Stimulated activated CD8-positive, alpha-beta memory T cell treated with anti-CD3 and anti-CD28 coated beads, Interleukin-2, amount 100 ng/mL, for 1 hour (primary cell): ENCODE measurements around the gene MTCL3.

ENCODE experiments used
- DNase-seq, 2 donors: peaks; one replicate each; pipeline ENCODE4 v3.0.0-alpha.2; 2020; ENCODE audit warnings: low read depth in 2 of 2

The MTCL3 gene

GRCh38 chr6:127468936-127469335 lies 50.2 kb downstream of the MTCL3 start:
- DNase-seq = no peak

- DNase-seq = no peak
Observed at GRCh38 chr6:127466416-127466815, 52.7 kb downstream of the MTCL3 start.

- peak in 1 of 2 donors; percentile 37 for DNase-seq
Observed at GRCh38 chr6:127464881-127465459, 54.2 kb downstream of the MTCL3 start.

GRCh38 chr6:127464161-127464880 lies 54.8 kb downstream of the MTCL3 start:
- DNase-seq = no peak

- DNase-seq = no peak
Observed at GRCh38 chr6:127463056-127463455, 56.1 kb downstream of the MTCL3 start.

- no peak for DNase-seq
Observed at GRCh38 chr6:127462376-127462775, 56.8 kb downstream of the MTCL3 start.

GRCh38 chr6:127460465-127460864 lies 58.7 kb downstream of the MTCL3 start:
- no peak for DNase-seq

- no peak for DNase-seq
Observed at GRCh38 chr6:127459231-127459641, 59.9 kb downstream of the MTCL3 start, which contains the start of gene KIAA0408. Gene KIAA0408 (minus strand): TSS chr6:127459389. CDS start chr6:127453981, 5,408 bp downstream.

GRCh38 chr6:127458817-127459216 lies 60.3 kb downstream of the MTCL3 start:
- DNase-seq = no peak

- no peak for DNase-seq
Observed at GRCh38 chr6:127458222-127458621, 60.9 kb downstream of the MTCL3 start.

- no peak for DNase-seq
Observed at GRCh38 chr6:127457456-127458064, 61.6 kb downstream of the MTCL3 start.

- no peak for DNase-seq
Observed at GRCh38 chr6:127456465-127456864, 62.7 kb downstream of the MTCL3 start.

- no peak for DNase-seq
Observed at GRCh38 chr6:127453845-127454619, 65.1 kb downstream of the MTCL3 start.

GRCh38 chr6:127452803-127453202 lies 66.3 kb downstream of the MTCL3 start:
- no peak for DNase-seq

- DNase-seq = no peak
Observed at GRCh38 chr6:127451388-127451787, 67.7 kb downstream of the MTCL3 start.

- no peak for DNase-seq
Observed at GRCh38 chr6:127447780-127448179, 71.4 kb downstream of the MTCL3 start.

- no peak for DNase-seq
Observed at GRCh38 chr6:127446356-127446755, 72.8 kb downstream of the MTCL3 start.

- no peak for DNase-seq
Observed at GRCh38 chr6:127441881-127442280, 77.3 kb downstream of the MTCL3 start.

GRCh38 chr6:127439718-127440117 lies 79.4 kb downstream of the MTCL3 start:
- DNase-seq = no peak

GRCh38 chr6:127436578-127437110 lies 82.5 kb downstream of the MTCL3 start:
- DNase-seq = no peak

GRCh38 chr6:127435626-127436220 lies 83.4 kb downstream of the MTCL3 start:
- no peak for DNase-seq

GRCh38 chr6:127434651-127435050 lies 84.5 kb downstream of the MTCL3 start:
- no peak for DNase-seq
